LNCAP (cell line): ENCODE measurements around the gene TRABD2B.

ENCODE experiments used
- TF ChIP-seq, protein P1 (sequence below): fragments of 450-650 bp; IDR thresholded peaks from 2 replicates; pipeline ENCODE4 v1.5.1; 2017; ENCODE audit warnings: mild to moderate bottlenecking

Gene TRABD2B

DNA sequence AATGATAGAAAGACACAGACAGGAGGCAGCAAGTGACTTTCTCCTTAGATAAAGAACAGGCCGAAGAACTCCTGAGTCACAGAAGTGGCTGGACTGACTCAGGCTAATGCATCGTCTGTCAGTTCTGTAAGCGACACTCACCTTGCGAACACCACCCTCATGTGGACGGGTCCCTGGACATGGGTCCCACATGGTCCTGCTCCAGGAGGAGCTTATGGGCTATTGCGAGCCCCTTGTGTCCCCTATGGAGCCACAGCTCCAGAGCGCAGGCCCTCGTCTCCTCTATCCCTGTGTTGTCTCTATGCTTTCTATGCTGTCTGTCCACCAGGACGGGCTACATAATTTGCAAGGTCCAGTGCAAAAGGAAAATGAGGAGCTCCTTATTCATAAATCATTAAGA is 85.8 kb downstream of the TRABD2B start:
- TF ChIP-seq, protein P1, sequence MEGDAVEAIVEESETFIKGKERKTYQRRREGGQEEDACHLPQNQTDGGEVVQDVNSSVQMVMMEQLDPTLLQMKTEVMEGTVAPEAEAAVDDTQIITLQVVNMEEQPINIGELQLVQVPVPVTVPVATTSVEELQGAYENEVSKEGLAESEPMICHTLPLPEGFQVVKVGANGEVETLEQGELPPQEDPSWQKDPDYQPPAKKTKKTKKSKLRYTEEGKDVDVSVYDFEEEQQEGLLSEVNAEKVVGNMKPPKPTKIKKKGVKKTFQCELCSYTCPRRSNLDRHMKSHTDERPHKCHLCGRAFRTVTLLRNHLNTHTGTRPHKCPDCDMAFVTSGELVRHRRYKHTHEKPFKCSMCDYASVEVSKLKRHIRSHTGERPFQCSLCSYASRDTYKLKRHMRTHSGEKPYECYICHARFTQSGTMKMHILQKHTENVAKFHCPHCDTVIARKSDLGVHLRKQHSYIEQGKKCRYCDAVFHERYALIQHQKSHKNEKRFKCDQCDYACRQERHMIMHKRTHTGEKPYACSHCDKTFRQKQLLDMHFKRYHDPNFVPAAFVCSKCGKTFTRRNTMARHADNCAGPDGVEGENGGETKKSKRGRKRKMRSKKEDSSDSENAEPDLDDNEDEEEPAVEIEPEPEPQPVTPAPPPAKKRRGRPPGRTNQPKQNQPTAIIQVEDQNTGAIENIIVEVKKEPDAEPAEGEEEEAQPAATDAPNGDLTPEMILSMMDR: no peak

DNA sequence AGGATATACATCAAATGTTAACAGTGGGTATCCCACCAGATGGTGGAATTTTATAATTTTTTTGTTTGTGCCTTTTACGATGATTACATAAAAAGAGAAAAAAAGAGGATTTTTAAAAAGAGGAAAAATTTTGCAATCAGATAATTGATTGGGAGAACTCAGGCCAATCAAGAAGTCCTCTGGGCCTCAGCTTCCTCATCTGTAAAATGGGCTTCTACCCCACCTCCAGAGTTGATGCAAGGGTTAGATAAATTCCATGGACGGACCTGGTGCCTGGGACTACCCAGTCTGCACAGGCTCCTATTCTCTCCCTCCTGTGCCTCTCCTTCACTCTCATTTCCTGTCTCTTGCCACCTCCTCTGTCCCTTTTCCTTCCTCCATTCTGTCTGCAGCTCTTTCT is 88.9 kb downstream of the TRABD2B start:
- TF ChIP-seq, protein P1: no peak

DNA sequence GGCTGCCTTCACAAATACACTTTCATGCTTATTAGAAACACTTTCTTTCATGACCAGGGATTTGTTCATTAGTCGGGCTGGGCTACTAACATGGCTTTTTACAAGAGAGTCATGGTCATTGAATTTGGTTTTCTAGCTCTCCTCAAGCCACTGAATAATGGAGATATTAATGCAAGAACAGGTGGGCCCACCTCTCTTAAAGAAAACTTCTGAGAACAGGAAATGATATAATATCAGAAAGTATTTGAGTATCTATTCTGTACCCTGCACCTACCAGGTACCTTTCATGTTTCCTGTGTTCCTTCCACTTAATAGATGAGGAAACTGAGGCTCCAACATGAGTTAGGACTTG is 90.0 kb downstream of the TRABD2B start:
- TF ChIP-seq, protein P1: no peak

DNA sequence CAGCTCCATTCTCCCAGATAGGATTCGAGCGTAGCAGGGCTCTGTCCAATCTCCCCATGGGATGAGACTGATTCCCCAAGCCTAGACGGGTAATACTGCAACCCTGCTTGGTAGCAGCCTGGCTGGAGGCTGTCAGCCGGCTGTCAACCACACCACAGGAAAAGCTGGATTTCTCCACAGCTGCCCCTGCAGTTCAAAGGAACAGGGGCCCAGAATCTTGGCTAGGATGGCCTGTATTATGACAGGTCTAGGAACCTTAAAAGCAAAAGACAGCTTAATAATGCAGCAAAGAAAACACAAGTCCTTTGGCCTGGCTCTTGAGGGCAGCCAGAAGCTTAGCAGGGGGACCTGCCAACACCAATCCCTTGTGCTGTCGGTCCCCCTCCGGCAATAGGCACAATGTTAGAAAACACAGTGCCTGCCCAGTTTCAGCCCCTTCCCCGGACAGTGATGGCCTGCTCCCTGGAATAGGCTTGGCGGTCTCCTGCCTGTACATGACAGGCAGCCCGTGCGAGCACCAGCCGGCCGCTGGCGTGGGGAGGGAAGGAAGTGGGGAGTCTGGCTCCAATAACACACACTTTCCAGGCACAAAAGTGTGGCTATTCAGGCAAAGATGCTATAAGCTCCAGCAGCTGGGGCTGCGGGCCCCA is 90.5 kb downstream of the TRABD2B start:
- TF ChIP-seq, protein P1: no peak

DNA sequence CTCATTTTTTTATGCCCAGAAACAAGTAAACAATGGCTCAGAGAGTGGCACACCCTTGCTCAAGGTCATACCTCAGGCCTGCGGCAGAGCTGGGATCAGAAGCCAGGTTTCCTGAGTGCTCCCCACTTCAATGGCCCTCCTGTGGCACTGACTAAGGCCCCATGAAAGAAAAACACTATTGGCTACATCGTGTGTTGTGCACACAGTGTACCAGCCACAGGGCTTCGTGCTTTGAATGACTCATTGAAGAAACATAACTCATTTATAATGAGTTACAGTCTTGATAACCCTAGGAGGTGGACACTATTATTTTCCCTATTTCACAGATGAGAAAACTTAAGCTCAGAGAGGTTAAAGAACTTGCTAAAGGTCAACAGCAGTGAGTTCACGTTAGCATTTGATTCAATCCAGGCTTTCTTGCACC is 91.2 kb downstream of the TRABD2B start:
- TF ChIP-seq, protein P1: no peak

DNA sequence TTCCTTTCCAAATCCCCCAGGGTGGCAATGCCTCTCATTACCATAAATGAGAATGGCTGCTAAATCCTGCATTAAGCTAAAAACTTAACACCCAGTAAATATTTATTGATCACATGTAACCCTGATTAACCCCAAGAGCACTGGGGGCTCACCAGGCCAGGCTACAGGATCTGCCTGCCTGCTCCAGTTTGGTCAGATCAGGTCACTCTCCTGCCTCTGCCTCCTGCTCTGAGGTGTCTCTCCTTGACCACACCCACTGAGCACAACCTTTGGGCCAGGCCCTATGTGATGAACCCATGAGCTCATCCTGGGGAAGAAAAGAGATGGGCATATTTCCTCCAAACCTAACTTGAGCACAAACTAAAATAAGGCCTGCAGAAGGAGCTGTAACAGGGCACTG is 93.5 kb downstream of the TRABD2B start:
- TF ChIP-seq, protein P1: no peak

DNA sequence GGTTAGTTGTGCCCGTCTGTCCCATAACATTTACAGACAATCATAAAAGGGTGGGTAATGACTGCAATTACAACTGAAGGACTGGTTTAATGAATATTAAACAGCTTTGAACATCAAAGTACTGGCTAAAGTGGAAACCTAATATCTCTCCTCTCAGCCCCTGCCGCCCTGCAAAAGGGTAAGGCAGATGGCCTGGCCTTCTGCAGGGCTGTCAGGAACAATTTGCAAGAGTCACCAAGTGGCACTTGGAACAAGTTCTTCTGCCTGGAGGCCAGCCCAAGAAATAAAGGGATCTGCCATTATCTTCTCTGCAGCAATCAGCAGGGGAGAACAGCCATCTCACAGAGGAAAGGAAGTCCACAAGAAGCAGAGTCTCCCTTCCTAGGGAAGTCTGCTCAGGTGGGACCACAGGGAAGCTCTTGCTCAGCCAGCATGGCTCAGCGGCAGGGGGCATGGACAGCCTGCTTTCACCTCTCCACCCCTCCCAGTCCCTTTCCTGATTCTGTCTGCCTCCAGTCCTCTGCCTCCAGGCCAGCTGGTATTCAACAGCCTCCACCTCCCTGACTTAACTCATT is 96.1 kb downstream of the TRABD2B start:
- TF ChIP-seq, protein P1: no peak
